Measurements from ENCODE around the gene GCC2.

- no peak for TF ChIP-seq CTCF (IDR thresholded peaks at IDR 0.05; ENCODE audit: insufficient read depth, low read length, poor library complexity, severe bottlenecking)
- TF ChIP-seq EZH2phosphoT487 (conservative IDR thresholded peaks at IDR 0.05; ENCODE audit: low read length): no peak
These were observed 47.2 kb upstream of the GCC2 start for GRCh38 chr2:108401800-108402199.

Measured in SU-DHL-6 (cell line).